Activated B cell treated with CpG ODN at 0.5 μM for 24 hours (primary cell): ENCODE data around the gene GRM3. TPM values are rescaled to one million over a fixed set of nuclear protein-coding genes. Genes with fewer than 3 reads are reported as not detected.

Experiments
- ATAC-seq: fragments of 200-7000 bp; cut with Tn5 transposase; one replicate; pipeline ENCODE4 v1.10.0; 2021; ENCODE audit warnings: low read depth, mild to moderate bottlenecking, moderate library complexity
- CTCF ChIA-PET: fragments of 350-600 bp; sonication (Branson Sonifier 250); formaldehyde crosslinking; loops from one replicate; lab custom pipeline; 2021; ENCODE audit warnings: antibody characterized with exemption; lab: Charles Lee
- POLR2A ChIA-PET: fragments of 350-600 bp; sonication (Branson Sonifier 250); formaldehyde crosslinking; loops from one replicate; lab custom pipeline; 2021; ENCODE audit warnings: antibody characterized with exemption; lab: Charles Lee
- DNase-seq: peaks from one replicate; pipeline ENCODE4 v3.0.0; 2022
- H3K27ac Mint-ChIP-seq: one replicate; pipeline ENCODE4 v1.8.0; 2020; ENCODE audit warnings: mixed read lengths
- H3K27me3 Mint-ChIP-seq: one replicate; pipeline ENCODE4 v1.8.0; 2021; ENCODE audit warnings: mixed read lengths
- H3K36me3 Mint-ChIP-seq: one replicate; pipeline ENCODE4 v1.8.0; 2021; ENCODE audit warnings: low read depth, mixed read lengths
- H3K4me1 Mint-ChIP-seq: one replicate; pipeline ENCODE4 v1.8.0; 2021; ENCODE audit warnings: mixed read lengths
- H3K4me3 Mint-ChIP-seq: one replicate; pipeline ENCODE4 v1.8.0; 2020; ENCODE audit warnings: mild to moderate bottlenecking, mixed read lengths
- H3K9me3 Mint-ChIP-seq: one replicate; pipeline ENCODE4 v1.8.0; 2020; ENCODE audit warnings: mixed read lengths
- CTCF ChIP-seq: fragments of 200-600 bp; IDR thresholded peaks from one replicate; pipeline ENCODE4 v1.8.0; 2022; ENCODE audit warnings: antibody characterized with exemption, mild to moderate bottlenecking
- intact Hi-C: fragments of 100-400 bp; cut with micrococcal nuclease; formaldehyde crosslinking; loops from one replicate; pipeline ENCODE4 v1.15.1; 2024
- total RNA-seq: library from RNA; stranded (reverse); gene quantifications from 2 replicates; pipeline ENCODE4 v1.2.3, GENCODE V29; 2022

Gene GRM3
- total RNA-seq, 1 donor from 2014 or later, result not detected

GRCh38 chr7:86867163-86867762, 223.6 kb downstream of the GRM3 start:
- no peaks in the 10 kb centered on the region for H3K27me3 Mint-ChIP-seq
- ChIA-PET CTCF (no interaction called here), POLR2A (no interaction called here)
- TF ChIP-seq CTCF, result no peak
- ATAC-seq (no peak), DNase-seq (no peak)
- H3K4me3 Mint-ChIP-seq, result no peak overlapping the region
- no peaks in the 10 kb centered on the region for H3K4me1 Mint-ChIP-seq
- H3K36me3 Mint-ChIP-seq, result no peaks in the 10 kb centered on the region
- H3K27ac Mint-ChIP-seq, result no peak overlapping the region
- H3K9me3 Mint-ChIP-seq, result no peaks in the 10 kb centered on the region
- intact Hi-C loops, result no loop called here

GRCh38 chr7:86876146-86876545, 232.4 kb downstream of the GRM3 start:
- ATAC-seq, result no peak
- no peak for DNase-seq
- no peak for TF ChIP-seq CTCF
- Mint-ChIP-seq H3K36me3 (no peaks in the 10 kb centered on the region), H3K9me3 (no peaks in the 10 kb centered on the region), H3K4me1 (no peaks in the 10 kb centered on the region), H3K4me3 (no peak overlapping the region), H3K27me3 (no peaks in the 10 kb centered on the region), H3K27ac (no peak overlapping the region)
- POLR2A ChIA-PET, result no interaction called here
- CTCF ChIA-PET, result no interaction called here
- intact Hi-C loops, result no loop called here

GRCh38 chr7:86884152-86884551, 240.4 kb downstream of the GRM3 start:
- TF ChIP-seq CTCF, result no peak
- ATAC-seq, result no peak
- H3K27me3 Mint-ChIP-seq, result no peaks in the 10 kb centered on the region
- ChIA-PET CTCF (no interaction called here), POLR2A (no interaction called here)
- no peak for DNase-seq
- no peak overlapping the region for H3K27ac Mint-ChIP-seq
- no peaks in the 10 kb centered on the region for H3K4me1 Mint-ChIP-seq
- intact Hi-C loops, result no loop called here
- no peak overlapping the region for H3K4me3 Mint-ChIP-seq
- no peaks in the 10 kb centered on the region for H3K36me3 Mint-ChIP-seq
- H3K9me3 Mint-ChIP-seq, result no peaks in the 10 kb centered on the region

GRCh38 chr7:86889501-86889900, 245.8 kb downstream of the GRM3 start:
- TF ChIP-seq CTCF, result no peak
- H3K27me3 Mint-ChIP-seq, result no peaks in the 10 kb centered on the region
- no peaks in the 10 kb centered on the region for H3K4me1 Mint-ChIP-seq
- no peaks in the 10 kb centered on the region for H3K36me3 Mint-ChIP-seq
- CTCF ChIA-PET, result no interaction called here
- no peak overlapping the region for H3K27ac Mint-ChIP-seq
- no peak for DNase-seq
- H3K4me3 Mint-ChIP-seq, result no peak overlapping the region
- intact Hi-C loops, result no loop called here
- no peaks in the 10 kb centered on the region for H3K9me3 Mint-ChIP-seq
- no peak for ATAC-seq
- POLR2A ChIA-PET, result no interaction called here

- no peak for DNase-seq
- intact Hi-C loops, result no loop called here
- ATAC-seq, result no peak
- no peak for TF ChIP-seq CTCF
- ChIA-PET CTCF (no interaction called here), POLR2A (no interaction called here)
- Mint-ChIP-seq H3K9me3 (no peaks in the 10 kb centered on the region), H3K36me3 (no peaks in the 10 kb centered on the region), H3K4me1 (no peaks in the 10 kb centered on the region), H3K27ac (no peak overlapping the region), H3K27me3 (no peaks in the 10 kb centered on the region), H3K4me3 (no peak overlapping the region)
Measured at GRCh38 chr7:86898171-86898570, 254.5 kb downstream of the GRM3 start.
